Peyer's patch (tissue), 4 donors: ENCODE data around the gene PIP5K1B.

ENCODE experiments used
- CTCF ChIP-seq, 6 experiments: fragments of 450-650 bp in 4 of 6; fragments of 200-600 bp in 2 of 6; sonication (generic) in 1 of 6; IDR thresholded peaks; one replicate each; pipeline ENCODE4 v1.5.1; 2017 to 2019; ENCODE audit warnings: antibody characterized with exemption in 6 of 6, mild to moderate bottlenecking in 3 of 6, moderate library complexity in 1 of 6
- POLR2A ChIP-seq, 2 donors: fragments of 450-650 bp; IDR thresholded peaks; one replicate each; pipeline ENCODE4 v1.5.1; 2017; ENCODE audit warnings: antibody characterized with exemption in 2 of 2, mild to moderate bottlenecking in 2 of 2, moderate library complexity in 2 of 2

GRCh38 chr9:68934329-68934644 lies 229.2 kb downstream of the PIP5K1B start:
- no peak for TF ChIP-seq CTCF (IDR thresholded peaks at IDR 0.05)
- TF ChIP-seq POLR2A (IDR thresholded peaks at IDR 0.05): no peak
